ENCODE measurements around the gene SLC45A3. TPM values are rescaled to one million over a fixed set of nuclear protein-coding genes. Genes with fewer than 3 reads are reported as not detected.
A peak's percentile ranks its signal among the peaks of the same experiment; 100 is the strongest.

SLC45A3 gene
- total and polyA plus RNA-seq, 3 experiments from 2014 or later = 0.29 to 0.33 TPM; not detected in 1

GRCh38 chr1:205665201-205666045 lies 14.9 kb downstream of the SLC45A3 start:
- CTCF ChIA-PET = interaction anchor here (1.4 to 2.0 kb wide), 2 partner anchors 10 to 74 kb away, joined by 3 to 8 read pairs; no protein-coding TSS in a partner anchor
- no peaks in the 10 kb centered on the region for H3K4me1 ChIP-seq (ENCODE audit: insufficient read depth, low read length)

GRCh38 chr1:205664399-205665017 lies 15.8 kb downstream of the SLC45A3 start:
- no peak for DNase-seq
- H3K4me1 ChIP-seq (ENCODE audit: insufficient read depth, low read length) = no peaks in the 10 kb centered on the region
- no peak overlapping the region for H3K27ac ChIP-seq (ENCODE audit: low read depth, low read length)
- CTCF ChIA-PET = interaction anchor here (0.6 to 2.0 kb wide), 3 partner anchors 9 to 73 kb away, joined by 3 to 8 read pairs (median 3); no protein-coding TSS in a partner anchor
- no peak overlapping the region for H3K4me3 ChIP-seq (ENCODE audit: low read length)
- no peaks in the 10 kb centered on the region for H3K4me1 Mint-ChIP-seq
- POLR2A ChIA-PET = no interaction called here
- no peaks in the 10 kb centered on the region for H3K36me3 ChIP-seq (ENCODE audit: insufficient read depth, low read length)
- H3K4me3 Mint-ChIP-seq = peak overlapping the region in 1 of 7 donors; percentile 28
- H3K27me3 Mint-ChIP-seq = peaks cover 17 to 35% of the 10 kb centered on the region in 2 donors
- H3K27me3 ChIP-seq (ENCODE audit: insufficient read depth, low read length, poor library complexity, severe bottlenecking) = no peaks in the 10 kb centered on the region
- no peaks in the 10 kb centered on the region for H3K9me3 Mint-ChIP-seq
- H3K27ac Mint-ChIP-seq = no peak overlapping the region
- no peaks in the 10 kb centered on the region for H3K9me3 ChIP-seq (ENCODE audit: low read length)
- no peaks in the 10 kb centered on the region for H3K36me3 Mint-ChIP-seq

More at GRCh38 chr1:205665201-205666045, 14.9 kb downstream of the SLC45A3 start:
- Histone ChIP-seq H3K4me3 (ENCODE audit: low read length) (no peak overlapping the region), H3K27ac (ENCODE audit: low read depth, low read length) (no peak overlapping the region), H3K9me3 (ENCODE audit: low read length) (no peaks in the 10 kb centered on the region), H3K27me3 (ENCODE audit: insufficient read depth, low read length, poor library complexity, severe bottlenecking) (no peaks in the 10 kb centered on the region), H3K36me3 (ENCODE audit: insufficient read depth, low read length) (no peaks in the 10 kb centered on the region)
- no peaks in the 10 kb centered on the region for H3K4me1 Mint-ChIP-seq
- POLR2A ChIA-PET = no interaction called here
- no peak for DNase-seq
- H3K4me3 Mint-ChIP-seq = no peak overlapping the region
- no peaks in the 10 kb centered on the region for H3K36me3 Mint-ChIP-seq
- H3K27ac Mint-ChIP-seq = no peak overlapping the region
- H3K27me3 Mint-ChIP-seq = peaks cover 14 to 37% of the 10 kb centered on the region in 2 donors
- H3K9me3 Mint-ChIP-seq = no peaks in the 10 kb centered on the region

GRCh38 chr1:205663286-205663936 lies 16.9 kb downstream of the SLC45A3 start:
- Histone ChIP-seq H3K36me3 (ENCODE audit: insufficient read depth, low read length) (no peaks in the 10 kb centered on the region), H3K9me3 (ENCODE audit: low read length) (no peaks in the 10 kb centered on the region), H3K27ac (ENCODE audit: low read depth, low read length) (no peak overlapping the region), H3K27me3 (ENCODE audit: insufficient read depth, low read length, poor library complexity, severe bottlenecking) (no peaks in the 10 kb centered on the region), H3K4me3 (ENCODE audit: low read length) (no peak overlapping the region), H3K4me1 (ENCODE audit: insufficient read depth, low read length) (no peaks in the 10 kb centered on the region)
- no peak for DNase-seq
- H3K27ac Mint-ChIP-seq = no peak overlapping the region
- no peaks in the 10 kb centered on the region for H3K9me3 Mint-ChIP-seq
- H3K4me1 Mint-ChIP-seq = no peaks in the 10 kb centered on the region
- ChIA-PET CTCF (interaction anchor here (1.4 to 10.5 kb wide), 4 partner anchors 8 to 314 kb away, joined by 3 to 349 read pairs (median 7); no protein-coding TSS in a partner anchor), POLR2A (interaction anchor here (0.5 kb wide), 2 partner anchors 11 to 81 kb away, joined by 3 read pairs; no protein-coding TSS in a partner anchor)
- peaks cover 18 to 25% of the 10 kb centered on the region in 2 donors for H3K27me3 Mint-ChIP-seq
- H3K36me3 Mint-ChIP-seq = no peaks in the 10 kb centered on the region
- no peak overlapping the region for H3K4me3 Mint-ChIP-seq

- no peaks in the 10 kb centered on the region for H3K9me3 ChIP-seq (ENCODE audit: low read length)
- H3K36me3 Mint-ChIP-seq = no peaks in the 10 kb centered on the region
- no peak overlapping the region for H3K4me3 Mint-ChIP-seq
- no peak overlapping the region for H3K27ac Mint-ChIP-seq
- no peaks in the 10 kb centered on the region for H3K36me3 ChIP-seq (ENCODE audit: insufficient read depth, low read length)
- no peaks in the 10 kb centered on the region for H3K27me3 ChIP-seq (ENCODE audit: insufficient read depth, low read length, poor library complexity, severe bottlenecking)
- no peak overlapping the region for H3K4me3 ChIP-seq (ENCODE audit: low read length)
- no peaks in the 10 kb centered on the region for H3K4me1 Mint-ChIP-seq
- H3K27ac ChIP-seq (ENCODE audit: low read depth, low read length) = no peak overlapping the region
- DNase-seq = no peak
- POLR2A ChIA-PET = interaction anchor here (0.5 kb wide), 1 partner anchor 11 kb away, joined by 3 read pairs; no protein-coding TSS in a partner anchor
- CTCF ChIA-PET = interaction anchor here (2.1 to 10.5 kb wide), 2 partner anchors 71 to 314 kb away, joined by 6 to 349 read pairs; no protein-coding TSS in a partner anchor
- peaks cover 15 to 20% of the 10 kb centered on the region in 2 donors for H3K27me3 Mint-ChIP-seq
- H3K4me1 ChIP-seq (ENCODE audit: insufficient read depth, low read length) = no peaks in the 10 kb centered on the region
- H3K9me3 Mint-ChIP-seq = no peaks in the 10 kb centered on the region
These were observed 17.5 kb downstream of the SLC45A3 start for GRCh38 chr1:205662791-205663190.

GRCh38 chr1:205662135-205662738 lies 18.1 kb downstream of the SLC45A3 start:
- Mint-ChIP-seq H3K27me3 (peaks cover 16 to 20% of the 10 kb centered on the region in 2 donors), H3K4me3 (no peak overlapping the region), H3K27ac (peak overlapping the region in 1 of 8 donors; percentile 43), H3K4me1 (no peaks in the 10 kb centered on the region), H3K9me3 (no peaks in the 10 kb centered on the region), H3K36me3 (no peaks in the 10 kb centered on the region)
- Histone ChIP-seq H3K27me3 (ENCODE audit: insufficient read depth, low read length, poor library complexity, severe bottlenecking) (no peaks in the 10 kb centered on the region), H3K36me3 (ENCODE audit: insufficient read depth, low read length) (no peaks in the 10 kb centered on the region), H3K9me3 (ENCODE audit: low read length) (no peaks in the 10 kb centered on the region), H3K4me3 (ENCODE audit: low read length) (no peak overlapping the region), H3K4me1 (ENCODE audit: insufficient read depth, low read length) (no peaks in the 10 kb centered on the region), H3K27ac (ENCODE audit: low read depth, low read length) (no peak overlapping the region)
- DNase-seq = no peak
- CTCF ChIA-PET = interaction anchor here (2.1 to 10.5 kb wide), 2 partner anchors 70 to 315 kb away, joined by 6 to 349 read pairs; no protein-coding TSS in a partner anchor
- POLR2A ChIA-PET = no interaction called here

GRCh38 chr1:205661429-205662134 lies 18.7 kb downstream of the SLC45A3 start:
- H3K4me3 ChIP-seq (ENCODE audit: low read length) = no peak overlapping the region
- no peak overlapping the region for H3K27ac ChIP-seq (ENCODE audit: low read depth, low read length)
- H3K9me3 ChIP-seq (ENCODE audit: low read length) = no peaks in the 10 kb centered on the region
- Mint-ChIP-seq H3K36me3 (no peaks in the 10 kb centered on the region), H3K4me1 (no peaks in the 10 kb centered on the region), H3K27ac (peak overlapping the region in 1 of 8 donors; percentile 43), H3K27me3 (peaks cover 17 to 23% of the 10 kb centered on the region in 2 donors), H3K4me3 (no peak overlapping the region), H3K9me3 (no peaks in the 10 kb centered on the region)
- ChIA-PET POLR2A (no interaction called here), CTCF (interaction anchor here (1.2 to 10.5 kb wide), 3 partner anchors 70 to 316 kb away, joined by 5 to 349 read pairs (median 6); no protein-coding TSS in a partner anchor)
- no peaks in the 10 kb centered on the region for H3K27me3 ChIP-seq (ENCODE audit: insufficient read depth, low read length, poor library complexity, severe bottlenecking)
- DNase-seq = no peak
- no peaks in the 10 kb centered on the region for H3K4me1 ChIP-seq (ENCODE audit: insufficient read depth, low read length)
- no peaks in the 10 kb centered on the region for H3K36me3 ChIP-seq (ENCODE audit: insufficient read depth, low read length)

DNA sequence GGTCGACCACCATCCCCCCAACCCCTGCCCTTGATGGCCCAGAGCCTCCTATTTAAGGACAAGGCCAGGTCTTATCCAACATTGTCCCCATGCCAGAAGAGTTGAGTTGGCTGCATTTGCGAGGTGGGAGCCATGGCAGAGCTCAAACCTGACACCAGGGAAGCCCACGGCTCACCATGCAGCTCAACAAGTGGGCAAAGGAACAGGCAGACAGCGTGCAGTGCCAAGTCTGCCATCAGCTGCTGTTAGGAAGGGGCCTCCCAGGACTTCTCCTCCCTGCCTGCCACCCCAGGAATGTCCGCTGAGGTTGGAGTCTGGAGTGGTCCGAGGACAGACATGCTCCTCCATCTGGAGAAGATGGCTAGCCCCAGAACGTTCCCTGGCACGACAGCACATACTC lies 19.9 kb downstream of the SLC45A3 start:
- Histone ChIP-seq H3K27me3 (ENCODE audit: insufficient read depth, low read length, poor library complexity, severe bottlenecking) (no peaks in the 10 kb centered on the region), H3K4me1 (ENCODE audit: insufficient read depth, low read length) (no peaks in the 10 kb centered on the region), H3K9me3 (ENCODE audit: low read length) (no peaks in the 10 kb centered on the region), H3K36me3 (ENCODE audit: insufficient read depth, low read length) (no peaks in the 10 kb centered on the region), H3K4me3 (ENCODE audit: low read length) (no peak overlapping the region), H3K27ac (ENCODE audit: low read depth, low read length) (no peak overlapping the region)
- ChIA-PET CTCF (interaction anchor here (1.2 to 10.5 kb wide), 8 partner anchors 11 to 317 kb away, joined by 3 to 349 read pairs (median 13); partner anchors contain the start of gene RAB29), POLR2A (no interaction called here)
- peaks cover 17 to 27% of the 10 kb centered on the region in 2 donors for H3K27me3 Mint-ChIP-seq
- no peaks in the 10 kb centered on the region for H3K36me3 Mint-ChIP-seq
- H3K4me1 Mint-ChIP-seq = no peaks in the 10 kb centered on the region
- H3K9me3 Mint-ChIP-seq = no peaks in the 10 kb centered on the region
- no peak overlapping the region for H3K4me3 Mint-ChIP-seq
- no peak for DNase-seq
- no peak overlapping the region for H3K27ac Mint-ChIP-seq

All from CD8-positive, alpha-beta memory T cell (primary cell).